GM18511 (cell line): ENCODE results near the gene PTBP2.
"Not testable (repeated sequence)": the region's sequence is repeated elsewhere in the genome, so short reads cannot be mapped to it uniquely, and the experiment has no call there.

Source experiments
- ATAC-seq: cut with Tn5 transposase; IDR thresholded peaks from one replicate; pipeline ENCODE4 v1.9.1; 2021; ENCODE audit warnings: mild to moderate bottlenecking, moderate library complexity; ENCODE audit not compliant: unreplicated experiment

The PTBP2 gene

DNA sequence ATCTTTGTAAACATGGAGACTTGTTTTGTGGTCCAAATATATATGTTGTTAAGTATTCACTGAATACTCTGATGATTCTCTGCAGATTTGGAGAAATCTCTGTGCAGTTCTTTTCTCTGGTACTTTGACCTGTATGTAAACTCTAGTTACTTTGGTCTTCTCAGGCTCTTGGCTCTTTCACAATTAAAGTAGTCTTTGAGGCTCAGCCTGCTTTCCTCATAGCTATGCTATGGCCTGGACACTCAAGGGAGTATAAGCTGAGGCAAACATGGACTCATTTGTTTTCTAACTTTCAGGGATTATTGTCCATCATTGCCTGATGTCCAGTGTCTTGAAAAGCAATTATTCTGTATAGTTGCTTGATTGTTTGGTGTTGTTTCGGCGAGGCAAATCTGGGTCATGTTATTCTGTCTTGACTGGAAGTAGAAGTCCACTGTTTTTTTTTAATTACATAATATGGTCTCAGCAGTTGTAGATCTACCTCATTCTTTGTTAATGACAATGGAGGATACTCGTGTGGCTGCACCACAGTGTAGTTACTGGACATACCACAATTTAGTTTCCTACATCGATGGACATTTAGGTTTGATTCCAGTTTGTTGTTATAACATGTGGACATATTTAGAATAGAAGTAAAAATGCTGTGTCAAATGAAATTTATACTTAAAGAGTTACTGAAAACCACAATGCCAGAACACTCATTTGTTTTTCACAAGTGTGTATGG lies 9.2 kb downstream of the PTBP2 start:
- ATAC-seq = no peak

DNA sequence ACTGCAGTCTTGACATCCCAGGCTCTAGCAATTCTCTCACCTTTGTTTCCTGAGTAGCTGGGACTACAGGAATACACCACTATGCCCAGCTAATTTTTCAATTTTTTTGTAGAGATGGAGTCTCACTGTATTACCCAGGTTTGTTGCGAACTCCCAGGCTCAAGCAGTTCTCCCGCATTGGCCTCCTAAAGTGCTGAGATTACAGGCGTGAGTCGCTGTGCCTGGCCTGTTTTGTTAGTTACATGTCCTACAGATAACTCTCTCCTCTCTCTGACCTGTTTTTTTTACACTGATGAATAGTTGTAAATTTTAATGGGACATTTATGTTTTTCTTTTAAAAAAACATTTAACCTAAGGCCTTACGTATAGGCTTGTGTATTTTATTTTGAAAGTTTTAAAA lies 19.8 kb downstream of the PTBP2 start:
- ATAC-seq = no peak

- ATAC-seq = no peak
Observed at GRCh38 chr1:96746440-96747420, 25.1 kb downstream of the PTBP2 start.

DNA sequence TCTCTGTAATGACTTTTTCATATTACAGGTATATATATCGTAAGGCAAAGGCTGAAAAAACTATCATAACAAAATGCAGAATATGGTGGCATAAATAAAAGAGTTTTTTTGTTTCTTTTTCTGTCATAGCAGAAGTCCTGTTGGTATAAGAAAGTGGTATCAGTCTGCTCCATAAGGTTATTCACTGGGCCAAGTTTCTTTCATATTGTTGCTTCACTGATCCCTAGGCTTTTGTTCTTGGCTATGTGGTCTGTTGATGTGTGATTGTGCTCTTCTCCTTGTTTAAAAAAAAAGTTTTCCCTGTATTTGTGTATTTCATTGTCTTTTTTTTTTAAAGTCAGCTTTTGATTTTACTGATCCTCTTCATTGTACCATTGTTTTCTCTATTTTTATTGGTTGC lies 26.0 kb downstream of the PTBP2 start:
- no peak for ATAC-seq

DNA sequence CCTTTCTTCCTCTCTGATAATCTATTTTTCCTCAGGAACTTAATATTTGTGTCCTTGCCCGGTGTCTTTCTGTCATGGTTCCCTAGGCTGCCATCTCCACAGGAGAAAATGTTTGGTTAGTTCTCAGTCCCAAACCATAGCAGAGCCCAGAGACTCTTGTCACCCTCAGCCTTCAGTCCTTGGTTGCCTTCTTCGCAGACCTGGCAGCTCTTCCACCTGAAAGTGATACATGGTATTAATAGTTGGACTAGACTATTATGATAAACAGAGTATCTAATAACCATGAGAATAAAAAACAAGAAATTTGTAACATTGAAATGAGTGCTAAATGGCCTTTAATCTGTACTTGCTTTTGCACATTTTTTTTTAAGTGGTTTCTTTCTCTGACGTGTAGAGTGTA lies 26.5 kb downstream of the PTBP2 start:
- no peak for ATAC-seq

- ATAC-seq = no peak
Observed at GRCh38 chr1:96749618-96750017, 28.0 kb downstream of the PTBP2 start.

- ATAC-seq = no peak
Observed at GRCh38 chr1:96752394-96752793, 30.8 kb downstream of the PTBP2 start.

- no peak for ATAC-seq
Observed at GRCh38 chr1:96756789-96757188, 35.2 kb downstream of the PTBP2 start.

DNA sequence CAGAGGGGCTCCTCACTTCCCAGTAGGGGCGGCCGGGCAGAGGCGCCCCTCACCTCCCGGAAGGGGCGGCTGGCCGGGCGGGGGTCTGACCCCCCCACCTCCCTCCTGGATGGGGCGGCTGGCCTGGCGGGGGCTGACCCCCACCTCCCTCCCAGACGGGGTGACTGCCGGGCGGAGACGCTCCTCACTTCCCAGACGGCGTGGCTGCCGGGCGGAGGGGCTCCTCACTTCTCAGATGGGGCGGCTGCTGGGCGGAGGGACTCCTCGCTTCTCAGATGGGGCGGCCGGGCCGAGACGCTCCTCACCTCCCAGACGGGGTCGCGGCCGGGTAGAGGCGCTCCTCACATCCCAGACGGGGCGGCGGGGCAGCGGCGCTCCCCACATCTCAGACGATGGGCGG lies 41.0 kb downstream of the PTBP2 start:
- ATAC-seq = not testable (repeated sequence)

DNA sequence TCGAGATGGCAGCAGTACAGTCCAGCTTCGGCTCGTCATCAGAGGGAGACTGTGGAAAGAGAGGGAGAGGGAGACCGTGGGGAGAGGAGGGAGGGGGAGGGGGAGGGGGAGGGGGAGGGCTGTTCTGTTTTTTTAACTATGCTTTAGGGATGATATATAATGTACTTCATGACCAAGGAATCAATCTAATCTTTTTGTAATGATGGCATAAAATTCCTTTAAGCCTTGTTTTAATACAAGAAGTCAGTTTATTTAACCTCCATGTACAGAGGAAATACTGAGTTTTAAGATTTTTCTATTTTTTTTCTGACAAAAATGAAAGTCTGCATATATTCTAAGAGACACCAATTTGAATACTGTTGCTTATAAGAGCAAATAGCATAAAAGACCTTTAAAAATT lies 41.9 kb downstream of the PTBP2 start:
- ATAC-seq = no peak

- ATAC-seq = no peak
Observed at GRCh38 chr1:96764469-96764868, 42.9 kb downstream of the PTBP2 start.

DNA sequence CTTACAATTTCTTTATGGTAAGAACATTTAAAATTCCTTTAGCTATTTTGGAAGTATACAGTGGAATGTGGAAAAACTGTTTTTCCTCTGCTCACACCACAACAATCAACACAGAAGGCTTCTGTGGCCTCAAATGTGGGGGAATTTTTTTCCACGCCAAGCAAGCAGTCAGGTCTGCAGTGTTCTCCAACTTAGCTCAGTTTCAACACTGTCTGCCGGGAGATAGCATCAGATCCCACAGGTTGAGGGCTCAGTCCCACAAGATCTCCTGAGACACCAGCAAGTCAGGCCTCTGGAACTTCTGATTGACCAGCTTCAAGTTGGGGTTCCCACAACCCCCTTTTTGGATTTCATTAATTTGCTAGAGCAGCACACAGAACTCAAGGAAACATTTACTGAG lies 50.3 kb downstream of the PTBP2 start:
- no peak for ATAC-seq

DNA sequence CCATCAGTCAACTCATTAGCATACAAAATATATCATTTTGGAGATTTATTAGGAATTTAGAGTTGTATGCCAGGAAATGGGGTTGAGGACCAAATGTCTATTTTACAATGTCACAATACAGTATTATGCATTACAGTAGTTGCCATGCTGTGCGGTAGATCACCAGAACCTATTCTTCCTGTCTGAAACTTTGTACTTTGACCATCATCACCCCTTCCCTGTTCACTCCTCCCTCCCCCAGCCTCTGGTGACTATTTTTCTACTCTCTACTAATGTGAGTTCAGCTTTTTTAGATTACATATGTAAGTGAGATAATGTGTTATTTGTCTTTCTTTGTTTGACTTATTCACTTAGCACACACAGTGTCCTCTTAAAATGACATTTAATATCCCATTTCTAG lies 50.8 kb downstream of the PTBP2 start:
- ATAC-seq = no peak

DNA sequence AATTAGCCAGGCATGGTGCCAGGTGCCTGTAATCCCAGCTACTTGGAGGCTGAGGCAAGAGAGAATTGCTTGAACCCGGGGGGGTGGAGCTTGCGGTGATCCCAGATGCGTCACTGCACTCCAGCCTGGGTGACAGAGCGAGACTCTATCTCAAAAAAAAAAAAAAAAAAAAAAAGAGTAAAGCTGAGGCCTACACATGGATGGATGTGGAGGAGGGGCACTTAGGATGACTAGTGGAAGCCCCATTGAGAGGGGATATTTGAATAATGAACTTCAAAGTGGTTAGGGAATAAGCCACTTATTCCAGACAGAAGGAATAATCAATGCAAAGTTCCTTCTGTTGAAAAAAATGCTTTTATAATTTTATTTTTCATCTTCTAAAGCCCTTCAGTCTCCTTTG lies 51.4 kb downstream of the PTBP2 start:
- no peak for ATAC-seq

DNA sequence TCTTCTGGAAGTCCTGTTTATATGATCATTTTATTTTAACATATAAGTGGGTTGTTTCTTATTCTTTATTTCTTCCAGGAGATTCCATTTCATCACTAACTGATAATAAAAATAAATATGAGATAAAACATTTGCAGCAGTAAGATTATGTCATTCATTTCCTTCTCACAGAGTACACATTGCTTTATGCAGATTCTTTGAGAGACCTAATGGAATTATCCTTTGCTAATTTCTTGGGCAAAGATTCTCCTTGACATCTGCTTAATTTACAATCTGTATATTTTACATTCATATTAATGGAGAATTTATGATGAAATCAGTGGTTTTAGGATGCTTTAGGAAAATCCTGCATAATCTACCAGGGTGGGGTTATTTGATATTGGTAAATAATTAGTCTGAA lies 60.6 kb downstream of the PTBP2 start:
- no peak for ATAC-seq

GRCh38 chr1:96782856-96783255 lies 61.3 kb downstream of the PTBP2 start:
- no peak for ATAC-seq

GRCh38 chr1:96790599-96790998 lies 69.0 kb downstream of the PTBP2 start:
- no peak for ATAC-seq

DNA sequence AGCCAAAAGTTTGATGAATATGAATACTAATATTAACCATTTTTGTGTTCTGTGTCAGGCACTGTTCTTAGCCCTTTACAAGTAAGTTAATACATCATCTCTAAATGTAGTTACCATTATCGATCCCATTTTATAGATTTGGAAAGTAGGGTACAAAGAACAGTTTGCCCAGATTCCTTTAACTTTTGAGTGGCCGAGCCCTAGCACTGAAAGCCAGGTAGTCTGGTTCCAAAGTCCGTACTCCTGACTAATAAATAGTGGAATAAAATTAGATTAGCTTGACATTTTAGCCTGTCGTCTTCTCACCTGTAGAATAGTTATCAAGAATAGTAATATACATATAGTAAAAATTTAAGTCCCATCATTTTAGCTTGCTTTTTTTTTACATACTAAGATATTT lies 70.6 kb downstream of the PTBP2 start:
- no peak for ATAC-seq

- ATAC-seq = not testable (repeated sequence)
Observed at GRCh38 chr1:96801696-96802095, 80.1 kb downstream of the PTBP2 start.

DNA sequence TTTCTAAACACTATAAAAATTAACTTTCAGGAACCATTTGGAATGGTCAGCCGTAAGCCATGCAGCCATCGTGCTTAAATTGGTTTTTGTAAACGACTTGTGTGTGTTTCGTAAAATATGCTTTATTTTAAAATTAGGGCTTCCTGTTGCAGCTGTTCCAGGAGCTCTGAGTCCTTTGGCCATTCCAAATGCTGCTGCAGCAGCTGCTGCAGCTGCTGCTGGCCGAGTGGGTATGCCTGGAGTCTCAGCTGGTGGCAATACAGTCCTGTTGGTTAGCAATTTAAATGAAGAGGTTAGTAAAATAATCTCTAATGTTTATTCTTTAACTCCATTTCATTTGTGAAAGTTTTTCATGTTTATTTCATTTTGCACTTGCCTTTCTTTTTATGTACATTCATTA lies 83.1 kb downstream of the PTBP2 start:
- no peak for ATAC-seq

- no peak for ATAC-seq
Observed at GRCh38 chr1:96808191-96808590, 86.6 kb downstream of the PTBP2 start.

- no peak for ATAC-seq
Observed at GRCh38 chr1:96815914-96816313, 94.3 kb downstream of the PTBP2 start.
